ENCODE measurements around the gene BLVRB.

DNA sequence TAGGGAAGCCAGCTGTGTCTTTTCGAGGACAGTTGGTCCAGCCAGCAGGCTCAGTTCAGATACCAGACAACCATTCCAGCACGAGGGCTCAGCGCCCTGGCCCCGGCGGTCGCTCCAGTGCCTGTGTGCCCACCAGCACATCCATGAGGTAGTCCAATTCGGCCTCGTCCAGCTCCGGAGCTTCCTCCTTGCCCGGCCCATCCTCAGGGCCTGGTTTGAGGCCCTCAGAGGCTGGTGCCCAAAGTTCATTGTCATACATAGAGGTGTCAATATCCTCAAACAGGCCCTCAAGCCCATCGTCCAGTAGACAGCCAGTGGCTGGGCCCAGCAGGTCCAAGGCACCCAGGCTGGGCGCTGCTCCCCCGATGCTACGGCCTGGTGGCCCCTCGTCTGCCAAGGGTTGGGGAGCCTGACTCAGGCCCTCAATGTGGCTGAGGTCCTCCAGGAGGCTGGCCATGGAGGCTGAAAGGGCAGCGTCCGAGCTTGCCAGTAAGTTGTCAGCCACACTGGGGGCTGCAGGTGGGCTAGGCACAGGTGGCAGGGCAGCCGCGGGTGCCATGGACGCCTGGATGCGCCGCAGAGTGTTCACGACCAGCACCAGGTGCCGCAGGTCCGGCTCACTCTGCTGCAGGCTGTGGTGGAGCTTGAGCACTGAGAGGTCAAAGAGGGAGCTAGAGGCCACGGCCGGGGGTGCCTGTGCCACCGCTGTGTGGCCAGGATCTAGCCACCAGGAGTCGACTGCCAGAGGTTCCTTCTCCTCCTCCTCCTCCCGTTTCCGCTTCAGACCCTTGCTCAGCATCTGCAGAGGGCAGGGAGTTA, 42.6 kb downstream of the BLVRB start:
- TF ChIP-seq, protein P1, sequence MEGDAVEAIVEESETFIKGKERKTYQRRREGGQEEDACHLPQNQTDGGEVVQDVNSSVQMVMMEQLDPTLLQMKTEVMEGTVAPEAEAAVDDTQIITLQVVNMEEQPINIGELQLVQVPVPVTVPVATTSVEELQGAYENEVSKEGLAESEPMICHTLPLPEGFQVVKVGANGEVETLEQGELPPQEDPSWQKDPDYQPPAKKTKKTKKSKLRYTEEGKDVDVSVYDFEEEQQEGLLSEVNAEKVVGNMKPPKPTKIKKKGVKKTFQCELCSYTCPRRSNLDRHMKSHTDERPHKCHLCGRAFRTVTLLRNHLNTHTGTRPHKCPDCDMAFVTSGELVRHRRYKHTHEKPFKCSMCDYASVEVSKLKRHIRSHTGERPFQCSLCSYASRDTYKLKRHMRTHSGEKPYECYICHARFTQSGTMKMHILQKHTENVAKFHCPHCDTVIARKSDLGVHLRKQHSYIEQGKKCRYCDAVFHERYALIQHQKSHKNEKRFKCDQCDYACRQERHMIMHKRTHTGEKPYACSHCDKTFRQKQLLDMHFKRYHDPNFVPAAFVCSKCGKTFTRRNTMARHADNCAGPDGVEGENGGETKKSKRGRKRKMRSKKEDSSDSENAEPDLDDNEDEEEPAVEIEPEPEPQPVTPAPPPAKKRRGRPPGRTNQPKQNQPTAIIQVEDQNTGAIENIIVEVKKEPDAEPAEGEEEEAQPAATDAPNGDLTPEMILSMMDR (IDR thresholded peaks at IDR 0.05): no peak
- TF ChIP-seq POLR2A (IDR thresholded peaks at IDR 0.05) (no peak), EP300 (IDR thresholded peaks at IDR 0.05) (no peak)
